Astrocyte (in vitro differentiated cells and primary cell): Measurements from ENCODE around the gene EFNA5.

Experiments
- CTCF ChIP-seq: IDR thresholded peaks from 2 replicates; pipeline ENCODE4 v1.5.1; 2011; ENCODE audit warnings: low read depth, mild to moderate bottlenecking, inconsistent platforms, low read length, moderate library complexity; ENCODE audit not compliant: insufficient read depth
- EZH2 ChIP-seq: IDR thresholded peaks from 2 replicates; pipeline ENCODE4 v1.6.1; 2012; ENCODE audit warnings: mild to moderate bottlenecking, low read length, inconsistent platforms; ENCODE audit not compliant: insufficient read depth

GRCh38 chr5:107501965-107502675 is 168.6 kb downstream of the EFNA5 start:
- TF ChIP-seq CTCF (no peak), EZH2 (no peak)
